Astrocyte of the cerebellum (primary cell): Measurements from ENCODE around the gene RPS6KA2.
A peak's percentile ranks its signal among the peaks of the same experiment; 100 is the strongest.

ENCODE experiments used
- DNase-seq: peaks from one replicate; pipeline ENCODE4 v3.0.0-alpha.2; 2011; ENCODE audit warnings: low read depth
- H3K4me3 ChIP-seq: 2 replicates; pipeline ENCODE4 v1.5.1; 2011; ENCODE audit warnings: mild to moderate bottlenecking, low read depth, low read length, moderate library complexity
- in situ Hi-C: cut with HindIII; loops from 2 replicates; pipeline ENCODE4 v1.10.0; 2017; ENCODE audit warnings: low sequenced_read_pairs
- TF ChIP-seq, protein P1 (sequence below): IDR thresholded peaks from 2 replicates; pipeline ENCODE4 v1.5.1; 2012; ENCODE audit warnings: low read length, low read depth, moderate library complexity, mild to moderate bottlenecking; ENCODE audit errors: missing control alignments

Gene RPS6KA2

DNA sequence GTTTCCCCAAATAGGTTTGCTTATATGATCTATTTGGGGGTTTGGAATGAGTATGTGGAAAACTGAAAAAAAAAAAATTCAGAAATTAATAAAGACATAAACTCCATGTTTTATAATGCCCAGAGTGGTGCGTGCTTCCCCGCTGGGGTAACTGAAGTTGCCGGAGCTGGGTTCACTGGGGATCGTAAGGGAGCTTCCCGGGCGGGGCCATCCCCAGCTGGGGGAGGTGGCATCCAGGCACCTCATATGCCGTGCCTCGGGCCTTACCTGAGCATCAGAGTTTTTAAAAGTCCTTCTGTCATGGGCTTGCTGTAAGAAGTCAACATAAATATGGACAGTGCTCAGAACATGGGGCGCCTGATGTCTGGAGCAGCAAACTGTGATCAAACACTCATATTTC lies 22.7 kb downstream of the RPS6KA2 start:
- no peak overlapping the region for H3K4me3 ChIP-seq
- DNase-seq: no peak
- in situ Hi-C loops: no loop called here
- TF ChIP-seq, protein P1, sequence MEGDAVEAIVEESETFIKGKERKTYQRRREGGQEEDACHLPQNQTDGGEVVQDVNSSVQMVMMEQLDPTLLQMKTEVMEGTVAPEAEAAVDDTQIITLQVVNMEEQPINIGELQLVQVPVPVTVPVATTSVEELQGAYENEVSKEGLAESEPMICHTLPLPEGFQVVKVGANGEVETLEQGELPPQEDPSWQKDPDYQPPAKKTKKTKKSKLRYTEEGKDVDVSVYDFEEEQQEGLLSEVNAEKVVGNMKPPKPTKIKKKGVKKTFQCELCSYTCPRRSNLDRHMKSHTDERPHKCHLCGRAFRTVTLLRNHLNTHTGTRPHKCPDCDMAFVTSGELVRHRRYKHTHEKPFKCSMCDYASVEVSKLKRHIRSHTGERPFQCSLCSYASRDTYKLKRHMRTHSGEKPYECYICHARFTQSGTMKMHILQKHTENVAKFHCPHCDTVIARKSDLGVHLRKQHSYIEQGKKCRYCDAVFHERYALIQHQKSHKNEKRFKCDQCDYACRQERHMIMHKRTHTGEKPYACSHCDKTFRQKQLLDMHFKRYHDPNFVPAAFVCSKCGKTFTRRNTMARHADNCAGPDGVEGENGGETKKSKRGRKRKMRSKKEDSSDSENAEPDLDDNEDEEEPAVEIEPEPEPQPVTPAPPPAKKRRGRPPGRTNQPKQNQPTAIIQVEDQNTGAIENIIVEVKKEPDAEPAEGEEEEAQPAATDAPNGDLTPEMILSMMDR: no peak

DNA sequence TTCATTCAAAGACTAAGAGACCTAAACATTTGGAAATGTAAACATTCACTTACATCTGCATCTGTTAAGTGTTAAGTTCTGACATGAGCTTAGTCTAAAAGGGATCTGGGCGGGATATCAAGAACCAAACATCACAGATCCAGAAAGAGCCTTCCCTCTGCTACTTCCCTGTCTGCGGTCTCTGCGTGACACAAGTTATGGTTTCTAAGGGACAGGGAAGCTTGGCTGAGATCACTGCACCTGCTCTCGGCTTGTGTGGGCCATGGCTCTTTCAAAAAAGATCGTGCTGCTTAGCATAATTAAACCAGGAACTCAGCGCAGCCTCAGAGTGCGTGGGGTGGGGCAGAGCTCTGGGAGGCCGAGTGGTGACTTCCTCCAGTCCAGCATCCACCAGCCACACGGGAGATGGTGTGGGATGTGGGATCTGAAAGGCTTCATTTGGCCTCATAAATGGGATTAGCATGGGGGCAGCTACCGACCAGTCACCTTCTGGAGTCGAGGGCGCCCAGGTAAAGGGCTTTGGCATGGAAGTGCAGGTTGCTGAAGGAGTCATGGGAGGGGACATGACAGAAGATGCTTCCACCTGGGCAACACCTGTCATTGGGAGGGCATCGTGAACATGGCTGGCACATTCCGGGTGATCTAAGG lies 23.9 kb downstream of the RPS6KA2 start:
- in situ Hi-C loops: no loop called here
- no peak for DNase-seq
- TF ChIP-seq, protein P1: no peak
- H3K4me3 ChIP-seq: no peak overlapping the region

DNA sequence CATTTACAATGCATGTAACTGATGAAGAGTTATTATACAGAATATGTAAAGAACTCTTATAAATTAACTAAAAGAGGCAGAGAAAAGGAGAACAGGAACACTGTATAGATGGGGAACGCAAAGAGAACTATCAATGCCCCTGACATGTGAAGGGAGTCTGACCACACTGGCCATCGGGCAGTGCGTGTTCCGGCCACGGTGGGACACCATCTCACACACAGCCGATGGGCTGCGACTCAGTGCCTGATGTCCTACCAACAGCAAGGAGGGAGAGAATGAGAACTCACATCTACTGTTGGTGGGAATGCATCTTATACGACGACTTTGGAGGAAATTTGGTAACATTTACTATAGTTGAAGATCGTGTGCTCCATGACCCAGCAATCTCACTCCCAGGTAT lies 25.1 kb downstream of the RPS6KA2 start:
- H3K4me3 ChIP-seq: no peak overlapping the region
- in situ Hi-C loops: no loop called here
- TF ChIP-seq, protein P1: no peak
- DNase-seq: no peak

DNA sequence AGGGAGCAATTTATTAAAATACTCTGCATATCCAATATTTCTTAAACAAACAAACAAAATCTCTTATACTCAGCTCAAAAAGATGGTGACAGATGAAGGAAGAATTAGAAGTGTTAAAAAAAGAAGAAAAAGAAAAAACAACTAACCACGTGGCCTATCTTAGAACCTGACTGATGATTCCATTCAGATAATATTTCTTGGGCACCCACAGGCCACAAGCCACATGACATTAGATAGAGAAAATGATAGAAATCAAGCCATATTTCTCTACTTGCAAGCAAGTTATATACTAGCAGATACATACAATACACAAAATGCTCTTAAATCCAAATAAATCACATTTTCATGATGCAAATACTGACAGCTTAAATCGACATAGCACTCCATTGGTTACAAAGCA lies 26.1 kb downstream of the RPS6KA2 start:
- in situ Hi-C loops: no loop called here
- TF ChIP-seq, protein P1: no peak
- DNase-seq: no peak
- no peak overlapping the region for H3K4me3 ChIP-seq

DNA sequence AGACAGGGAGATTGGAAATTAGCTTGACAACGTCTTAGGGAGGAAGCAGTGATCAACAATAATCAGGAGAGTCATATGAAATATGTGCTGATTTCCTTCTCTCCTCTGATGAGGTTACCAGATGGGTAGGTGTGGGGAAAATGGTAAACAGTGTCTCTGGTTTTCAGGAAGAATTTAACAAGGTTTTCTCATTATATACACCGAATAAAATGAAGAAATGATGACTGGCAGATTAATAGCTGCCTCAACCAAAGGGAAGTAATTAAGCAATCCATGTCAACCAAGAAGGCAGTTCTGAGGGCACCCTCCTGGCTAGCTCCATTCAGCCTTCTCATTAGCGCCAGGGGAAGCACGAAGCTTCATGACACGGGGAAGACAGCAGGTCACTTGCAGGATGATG lies 27.8 kb downstream of the RPS6KA2 start:
- in situ Hi-C loops: no loop called here
- DNase-seq: no peak
- no peak overlapping the region for H3K4me3 ChIP-seq
- TF ChIP-seq, protein P1: no peak

DNA sequence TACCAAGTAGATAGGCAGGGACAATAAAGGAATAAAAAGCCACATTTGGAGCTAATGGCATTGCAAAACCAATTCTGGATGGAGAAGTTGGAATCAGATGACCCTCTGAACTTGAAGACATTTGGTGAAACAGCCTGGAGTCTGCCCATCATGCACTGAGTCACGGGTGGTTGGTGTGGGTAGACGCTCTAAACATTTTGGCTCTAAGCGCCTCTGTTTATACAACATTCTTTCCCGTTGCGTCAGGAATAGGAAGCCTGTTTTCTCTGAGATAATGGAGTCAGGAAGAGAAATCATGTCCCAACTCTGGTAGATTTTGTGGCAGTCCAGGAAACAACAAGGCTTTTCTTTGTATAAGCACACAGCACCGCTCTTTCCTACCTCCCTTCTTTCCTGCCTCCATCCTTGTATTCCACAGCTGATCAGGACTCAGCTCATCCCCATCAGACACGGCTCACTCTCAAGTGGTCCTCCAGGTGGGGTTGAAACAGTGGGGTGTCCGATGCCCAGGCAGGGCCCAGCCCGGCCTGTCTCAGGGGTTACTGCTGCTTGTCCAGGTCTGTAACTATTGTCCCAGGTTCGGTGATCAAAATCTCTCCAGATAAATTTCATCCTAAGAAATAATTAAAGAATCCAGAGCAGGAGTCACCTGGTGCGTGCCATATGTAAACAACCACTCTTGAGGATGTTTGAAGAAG lies 28.5 kb downstream of the RPS6KA2 start:
- in situ Hi-C loops: no loop called here
- H3K4me3 ChIP-seq: no peak overlapping the region
- TF ChIP-seq, protein P1: no peak
- peak; percentile 81 for DNase-seq
